Endothelial cell of umbilical vein (primary cell): ENCODE data around the gene GABBR2. TPM values are rescaled to one million over a fixed set of nuclear protein-coding genes. Genes with fewer than 3 reads are reported as not detected.

Experiments
- BruUV-seq: library from RNA; stranded (reverse); fragments of 400-500 nt; replicated peaks from 2 replicates; lab custom pipeline; 2021; lab: Mats Ljungman, UMichigan
- CTCF ChIA-PET: fragments of 300-600, 350-600 bp; sonication (Branson Sonifier 250); formaldehyde crosslinking; loops from one replicate; lab custom pipeline; 2021; ENCODE audit warnings: antibody characterized with exemption, inconsistent platforms; lab: Charles Lee
- POLR2A ChIA-PET: fragments of 300-600, 350-600 bp; sonication (Branson Sonifier 250); formaldehyde crosslinking; loops from one replicate; lab custom pipeline; 2021; ENCODE audit warnings: antibody characterized with exemption, inconsistent platforms; lab: Charles Lee
- DNase-seq: peaks from one replicate; pipeline ENCODE4 v3.0.0-alpha.2; 2011; ENCODE audit warnings: low read depth, low spot score
- FAIRE-seq: peaks from 2 replicates; lab custom pipeline; 2011; peaks lifted over from hg19 to GRCh38; lab: Jason Lieb, UNC
- H2AFZ ChIP-seq: 2 replicates; pipeline ENCODE4 v1.6.0; 2012; ENCODE audit warnings: low read depth, low read length, control low read depth, inconsistent platforms
- H3K27ac ChIP-seq: 2 replicates; pipeline ENCODE4 v1.5.1; 2011; ENCODE audit warnings: low read depth, mild to moderate bottlenecking, control low read depth, low read length, moderate library complexity; ENCODE audit not compliant: insufficient read depth
- H3K27me3 ChIP-seq, 2 experiments: 2 replicates each; pipeline versions ENCODE4 v1.6.0 to v1.6.1; 2011; ENCODE audit warnings: low read length in 2 of 2, mixed read lengths in 1 of 2; ENCODE audit not compliant: control insufficient read depth in 2 of 2, insufficient read depth in 2 of 2
- H3K36me3 ChIP-seq, 2 experiments: 2 replicates in 1 of 2; 3 replicates in 1 of 2; pipeline ENCODE4 v1.5.1; 2011; ENCODE audit warnings: low read length in 2 of 2, mild to moderate bottlenecking in 1 of 2, moderate library complexity in 1 of 2; ENCODE audit not compliant: control insufficient read depth in 2 of 2, insufficient read depth in 2 of 2; ENCODE audit errors: extremely low read depth in 1 of 2
- H3K4me1 ChIP-seq: 3 replicates; pipeline ENCODE4 v1.5.1; 2011; ENCODE audit warnings: mild to moderate bottlenecking, low read length; ENCODE audit not compliant: control insufficient read depth, insufficient read depth; ENCODE audit errors: extremely low read depth
- H3K4me2 ChIP-seq: 2 replicates; pipeline ENCODE4 v1.6.1; 2011; ENCODE audit warnings: low read length, control low read depth, mixed read lengths; ENCODE audit not compliant: insufficient read depth
- H3K4me3 ChIP-seq, 3 experiments: fragments of 200-600 bp in 1 of 3; sonication (generic), shearing (Covaris generic) in 1 of 3; replicated peaks in 1 of 3; 2 replicates each; pipeline ENCODE4 v1.5.1; 2011 to 2016; ENCODE audit warnings: control low read depth in 3 of 3, low read length in 3 of 3, mild to moderate bottlenecking in 2 of 3, inconsistent platforms in 1 of 3, low read depth in 1 of 3, moderate library complexity in 1 of 3; ENCODE audit not compliant: insufficient read depth in 1 of 3
- H3K79me2 ChIP-seq: 2 replicates; pipeline ENCODE4 v1.6.0; 2012; ENCODE audit warnings: low read length, inconsistent platforms; ENCODE audit not compliant: control insufficient read depth, insufficient read depth
- H3K9ac ChIP-seq: replicated peaks from 2 replicates; pipeline ENCODE3; 2011; ENCODE audit warnings: low read length, control low read depth; ENCODE audit not compliant: insufficient read depth; ENCODE audit errors: extremely low read depth
- H3K9me1 ChIP-seq: replicated peaks from 3 replicates; pipeline ENCODE4 v1.6.0; 2011; ENCODE audit warnings: mild to moderate bottlenecking, low read length; ENCODE audit not compliant: control insufficient read depth, insufficient read depth; ENCODE audit errors: extremely low read depth
- H3K9me3 ChIP-seq: replicated peaks from 2 replicates; pipeline ENCODE4 v1.5.1; 2012; ENCODE audit warnings: low read length, inconsistent platforms; ENCODE audit not compliant: control insufficient read depth, insufficient read depth
- H4K20me1 ChIP-seq: replicated peaks from 2 replicates; pipeline ENCODE3; 2011; ENCODE audit warnings: mild to moderate bottlenecking, low read length; ENCODE audit not compliant: control insufficient read depth, insufficient read depth; ENCODE audit errors: extremely low read depth
- EZH2 ChIP-seq: IDR thresholded peaks from 2 replicates; pipeline ENCODE4 v1.6.1; 2012; ENCODE audit warnings: borderline replicate concordance, low read depth, mild to moderate bottlenecking, moderate library complexity, low read length, inconsistent platforms; ENCODE audit not compliant: severe bottlenecking
- FOS ChIP-seq: IDR thresholded peaks from 2 replicates; pipeline ENCODE4 v1.6.1; 2011; ENCODE audit warnings: mild to moderate bottlenecking, low read length, moderate library complexity, borderline replicate concordance; ENCODE audit not compliant: insufficient read depth
- GATA2 ChIP-seq: IDR thresholded peaks from 2 replicates; pipeline ENCODE4 v1.7.0; 2011; ENCODE audit warnings: low read depth, mild to moderate bottlenecking, moderate library complexity, mixed read lengths, low read length; ENCODE audit not compliant: insufficient read length, insufficient read depth
- JUN ChIP-seq: IDR thresholded peaks from 2 replicates; pipeline ENCODE4 v1.6.1; 2011; ENCODE audit warnings: borderline replicate concordance, low read depth; ENCODE audit not compliant: insufficient read length, insufficient read depth
- MYC ChIP-seq: IDR thresholded peaks from one replicate; pipeline ENCODE4 v1.6.1; 2011; ENCODE audit warnings: mild to moderate bottlenecking, low read depth, low read length
- POLR2A ChIP-seq: IDR thresholded peaks from 2 replicates; pipeline ENCODE4 v1.6.1; 2012; ENCODE audit warnings: low read depth, mild to moderate bottlenecking, control low read depth, low read length
- POLR2AphosphoS5 ChIP-seq: IDR thresholded peaks from 2 replicates; pipeline ENCODE4 v1.6.1; 2012; ENCODE audit warnings: low read depth, mild to moderate bottlenecking, control low read depth, low read length, moderate library complexity; ENCODE audit not compliant: insufficient read depth
- dilution Hi-C: fragments of 300-500 bp; cut with MboI; formaldehyde crosslinking; loops from one replicate; pipeline ENCODE4 v1.15.0; 2019; ENCODE audit warnings: low sequenced_read_pairs; ENCODE audit not compliant: extremely low pct_ligation_motif_present
- intact Hi-C: fragments of 100-400 bp; cut with micrococcal nuclease; formaldehyde crosslinking; loops from one replicate; pipeline ENCODE4 v1.10.0; 2022
- polyA plus RNA-seq, 4 experiments: library from polyadenylated mRNA; depleted of rRNA in 3 of 4; stranded (reverse) in 3 of 4; unstranded in 1 of 4; fragments of >200 nt; gene quantifications; 2 replicates each; pipeline versions ENCODE4 v1.2.1 to v1.2.3, GENCODE V29; 2011 to 2012; ENCODE audit warnings: missing spikeins in 1 of 4
- total RNA-seq: library from RNA; stranded (reverse); gene quantifications from 2 replicates; pipeline ENCODE4 v1.2.3, GENCODE V29; 2021
- TF ChIP-seq, protein P1 (sequence below): IDR thresholded peaks from 2 replicates; pipeline ENCODE4 v1.6.1; 2011; ENCODE audit not compliant: insufficient read depth, insufficient read length
- TF ChIP-seq, protein P2 (sequence below), 2 donors: IDR thresholded peaks; 1 replicate in 1 of 2; 2 replicates in 1 of 2; pipeline ENCODE4 v1.5.1; 2011; ENCODE audit warnings: low read length in 2 of 2, mild to moderate bottlenecking in 2 of 2, moderate library complexity in 2 of 2, control low read depth in 1 of 2, inconsistent platforms in 1 of 2, low read depth in 1 of 2; ENCODE audit not compliant: insufficient read depth in 1 of 2; ENCODE audit errors: extremely low read depth in 1 of 2

The GABBR2 gene
- total and polyA plus RNA-seq, 2 donors (not counting 3 experiments of a cell fraction or from before 2014, with no cell fraction given): 1.1 to 9.2 TPM

- Histone ChIP-seq H3K27ac (no peak overlapping the region), H3K9me1 (no peaks in the 10 kb centered on the region), H3K79me2 (no peaks in the 10 kb centered on the region), H3K4me2 (no peak overlapping the region), H4K20me1 (no peaks in the 10 kb centered on the region), H3K4me3 (no peak overlapping the region), H3K9me3 (no peaks in the 10 kb centered on the region), H3K36me3 (no peaks in the 10 kb centered on the region), H2AFZ (no peak overlapping the region), H3K27me3 (no peaks in the 10 kb centered on the region), H3K4me1 (no peaks in the 10 kb centered on the region), H3K9ac (no peak overlapping the region)
- intact Hi-C loops: loop anchor here (5.0 kb wide), 1 partner anchor 552 kb away; no protein-coding TSS in a partner anchor
- ChIA-PET POLR2A (no interaction called here), CTCF (interaction anchor here (0.6 to 3.3 kb wide), 16 partner anchors 9 to 512 kb away, joined by 3 to 90 read pairs (median 6); partner anchors contain the start of genes CORO2A, TBC1D2, TRIM14 and TRMO)
- DNase-seq (no peak), FAIRE-seq (no peak)
- dilution Hi-C loops: no loop called here
- TF ChIP-seq POLR2AphosphoS5 (no peak), EZH2 (no peak), MYC (no peak), FOS (no peak), POLR2A (no peak), JUN (no peak), GATA2 (no peak)
- TF ChIP-seq, protein P1, sequence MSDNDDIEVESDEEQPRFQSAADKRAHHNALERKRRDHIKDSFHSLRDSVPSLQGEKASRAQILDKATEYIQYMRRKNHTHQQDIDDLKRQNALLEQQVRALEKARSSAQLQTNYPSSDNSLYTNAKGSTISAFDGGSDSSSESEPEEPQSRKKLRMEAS: no peak
- TF ChIP-seq, protein P2, sequence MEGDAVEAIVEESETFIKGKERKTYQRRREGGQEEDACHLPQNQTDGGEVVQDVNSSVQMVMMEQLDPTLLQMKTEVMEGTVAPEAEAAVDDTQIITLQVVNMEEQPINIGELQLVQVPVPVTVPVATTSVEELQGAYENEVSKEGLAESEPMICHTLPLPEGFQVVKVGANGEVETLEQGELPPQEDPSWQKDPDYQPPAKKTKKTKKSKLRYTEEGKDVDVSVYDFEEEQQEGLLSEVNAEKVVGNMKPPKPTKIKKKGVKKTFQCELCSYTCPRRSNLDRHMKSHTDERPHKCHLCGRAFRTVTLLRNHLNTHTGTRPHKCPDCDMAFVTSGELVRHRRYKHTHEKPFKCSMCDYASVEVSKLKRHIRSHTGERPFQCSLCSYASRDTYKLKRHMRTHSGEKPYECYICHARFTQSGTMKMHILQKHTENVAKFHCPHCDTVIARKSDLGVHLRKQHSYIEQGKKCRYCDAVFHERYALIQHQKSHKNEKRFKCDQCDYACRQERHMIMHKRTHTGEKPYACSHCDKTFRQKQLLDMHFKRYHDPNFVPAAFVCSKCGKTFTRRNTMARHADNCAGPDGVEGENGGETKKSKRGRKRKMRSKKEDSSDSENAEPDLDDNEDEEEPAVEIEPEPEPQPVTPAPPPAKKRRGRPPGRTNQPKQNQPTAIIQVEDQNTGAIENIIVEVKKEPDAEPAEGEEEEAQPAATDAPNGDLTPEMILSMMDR (IDR thresholded peaks at IDR 0.05; ENCODE audit: extremely low read depth in 1 of 2, insufficient read depth in 1 of 2, low read depth in 1 of 2, low read length in 2 of 2): no peak
- BruUV-seq: no TSS peak
Observed at GRCh38 chr9:98264516-98264915, 444.2 kb downstream of the GABBR2 start.
